Measurements from ENCODE around the gene PCNT.
"Not testable (repeated sequence)": the region's sequence is repeated elsewhere in the genome, so short reads cannot be mapped to it uniquely, and the experiment has no call there.

The PCNT gene

GRCh38 chr21:46357684-46358425, 33.9 kb downstream of the PCNT start:
- no peak for DNase-seq (ENCODE audit: low spot score)

- DNase-seq (ENCODE audit: low spot score) = no peak
Measured at GRCh38 chr21:46361176-46361575, 37.2 kb downstream of the PCNT start.

- DNase-seq (ENCODE audit: low spot score) = no peak
Measured at GRCh38 chr21:46361935-46362334, 38.0 kb downstream of the PCNT start.

GRCh38 chr21:46362946-46363345, 39.0 kb downstream of the PCNT start:
- DNase-seq (ENCODE audit: low spot score) = no peak

GRCh38 chr21:46363698-46364097, 39.7 kb downstream of the PCNT start:
- no peak for DNase-seq (ENCODE audit: low spot score)

- no peak for DNase-seq (ENCODE audit: low spot score)
Measured at GRCh38 chr21:46366091-46366490, 42.1 kb downstream of the PCNT start.

- no peak for DNase-seq (ENCODE audit: low spot score)
Measured at GRCh38 chr21:46366561-46366960, 42.6 kb downstream of the PCNT start.

GRCh38 chr21:46366966-46367365, 43.0 kb downstream of the PCNT start:
- no peak for DNase-seq (ENCODE audit: low spot score)

- no peak for DNase-seq (ENCODE audit: low spot score)
Measured at GRCh38 chr21:46368533-46369285, 44.8 kb downstream of the PCNT start.

- no peak for DNase-seq (ENCODE audit: low spot score)
Measured at GRCh38 chr21:46369520-46370235, 45.7 kb downstream of the PCNT start.

GRCh38 chr21:46371204-46372013, 47.5 kb downstream of the PCNT start:
- DNase-seq (ENCODE audit: low spot score) = no peak

- no peak for DNase-seq (ENCODE audit: low spot score)
Measured at GRCh38 chr21:46372014-46372485, 48.1 kb downstream of the PCNT start.

- not testable (repeated sequence) for DNase-seq (ENCODE audit: low spot score)
Measured at GRCh38 chr21:46372947-46373346, 49.0 kb downstream of the PCNT start.

GRCh38 chr21:46374761-46375389, 50.9 kb downstream of the PCNT start:
- no peak for DNase-seq (ENCODE audit: low spot score)

GRCh38 chr21:46375560-46376230, 51.7 kb downstream of the PCNT start:
- no peak for DNase-seq (ENCODE audit: low spot score)

GRCh38 chr21:46376231-46376628, 52.3 kb downstream of the PCNT start:
- no peak for DNase-seq (ENCODE audit: low spot score)

GRCh38 chr21:46376856-46377453, 53.0 kb downstream of the PCNT start:
- no peak for DNase-seq (ENCODE audit: low spot score)

- DNase-seq (ENCODE audit: low spot score) = no peak
Measured at GRCh38 chr21:46377789-46378188, 53.8 kb downstream of the PCNT start.

- DNase-seq (ENCODE audit: low spot score) = no peak
Measured at GRCh38 chr21:46379105-46379504, 55.1 kb downstream of the PCNT start.

GRCh38 chr21:46379691-46380090, 55.7 kb downstream of the PCNT start:
- DNase-seq (ENCODE audit: low spot score) = no peak
